ENCODE results near the gene BMPR1A. TPM values are rescaled to one million over a fixed set of nuclear protein-coding genes. Genes with fewer than 3 reads are reported as not detected.

The BMPR1A gene
- total and polyA plus RNA-seq, 2 of the 13 experiments (the other 11 are each of a cell fraction or from before 2014, with no cell fraction given), result 17.8 to 44.2 TPM

- ATAC-seq, result no peak
- no peak overlapping the region for H2AFZ ChIP-seq (ENCODE audit: low read length)
- H3K27ac ChIP-seq (ENCODE audit: extremely low read length, insufficient read depth, low read length), result no peak overlapping the region
- POLR2A ChIA-PET, result no interaction called here
- H3K4me3 ChIP-seq (replicated peaks in 1 of 3; ENCODE audit: insufficient read depth in 1 of 3, low read depth in 2 of 3, low read length in 3 of 3), result no peak overlapping the region
- 75% methylated on average over 1 of the region's 2 CpGs for WGBS (ENCODE audit: low lambda C conversion rate)
- H3K36me3 ChIP-seq (replicated peaks in 1 of 2; ENCODE audit: control insufficient read depth in 1 of 2, insufficient read depth in 2 of 2, low read length in 2 of 2), result no peaks in the 10 kb centered on the region
- CTCF ChIA-PET (ENCODE audit: low intra/inter-chr PET ratio, low total read pairs), result interaction anchor here (0.9 to 2.1 kb wide), 2 partner anchors 22 to 157 kb away, joined by 3 to 20 read pairs; partner anchors contain the start of gene SHLD2
- H3K4me1 ChIP-seq (ENCODE audit: insufficient read depth, low read length), result peaks cover 18% of the 10 kb centered on the region
- no peaks in the 10 kb centered on the region for H3K27me3 ChIP-seq (ENCODE audit: control insufficient read depth in 1 of 2, insufficient read depth in 2 of 2, low read length in 2 of 2)
- H3K9me3 ChIP-seq (ENCODE audit: low read length), result no peaks in the 10 kb centered on the region
- no peak overlapping the region for H3K9ac ChIP-seq (ENCODE audit: insufficient read depth, low read depth, low read length)
- BruUV-seq (replicated peaks), result no TSS peak
- no peak for DNase-seq (ENCODE audit: low spot score)
- no peak for FAIRE-seq
- H3K79me2 ChIP-seq (ENCODE audit: insufficient read depth, low read length), result no peaks in the 10 kb centered on the region
- in situ Hi-C loops (cut with HindIII; ENCODE audit: extremely low pct_ligation_motif_present, low pct_unique_long_range_greater_than_20kb), result no loop called here
- intact Hi-C loops (cut with micrococcal nuclease; ENCODE audit: unreplicated experiment), result loop anchor here (5.0 kb wide), 1 partner anchor 521 kb away; no protein-coding TSS in a partner anchor
- H4K20me1 ChIP-seq (ENCODE audit: insufficient read depth, low read length), result no peaks in the 10 kb centered on the region
- H3K4me2 ChIP-seq (ENCODE audit: low read depth, low read length), result no peak overlapping the region
- TF ChIP-seq GATAD1 (CRISPR knock-in tag; IDR thresholded peaks at IDR 0.05), result no peak
- no peak for TF ChIP-seq ZNF777 (CRISPR knock-in tag; IDR thresholded peaks at IDR 0.05)
- TF ChIP-seq ZBTB7B (CRISPR knock-in tag; IDR thresholded peaks at IDR 0.05), result no peak
- TF ChIP-seq ZNF136 (CRISPR knock-in tag; IDR thresholded peaks at IDR 0.05; ENCODE audit: low read depth), result no peak
- TF ChIP-seq ZNF839 (CRISPR knock-in tag; IDR thresholded peaks at IDR 0.05; ENCODE audit: borderline replicate concordance), result no peak
- TF ChIP-seq, protein P1, sequence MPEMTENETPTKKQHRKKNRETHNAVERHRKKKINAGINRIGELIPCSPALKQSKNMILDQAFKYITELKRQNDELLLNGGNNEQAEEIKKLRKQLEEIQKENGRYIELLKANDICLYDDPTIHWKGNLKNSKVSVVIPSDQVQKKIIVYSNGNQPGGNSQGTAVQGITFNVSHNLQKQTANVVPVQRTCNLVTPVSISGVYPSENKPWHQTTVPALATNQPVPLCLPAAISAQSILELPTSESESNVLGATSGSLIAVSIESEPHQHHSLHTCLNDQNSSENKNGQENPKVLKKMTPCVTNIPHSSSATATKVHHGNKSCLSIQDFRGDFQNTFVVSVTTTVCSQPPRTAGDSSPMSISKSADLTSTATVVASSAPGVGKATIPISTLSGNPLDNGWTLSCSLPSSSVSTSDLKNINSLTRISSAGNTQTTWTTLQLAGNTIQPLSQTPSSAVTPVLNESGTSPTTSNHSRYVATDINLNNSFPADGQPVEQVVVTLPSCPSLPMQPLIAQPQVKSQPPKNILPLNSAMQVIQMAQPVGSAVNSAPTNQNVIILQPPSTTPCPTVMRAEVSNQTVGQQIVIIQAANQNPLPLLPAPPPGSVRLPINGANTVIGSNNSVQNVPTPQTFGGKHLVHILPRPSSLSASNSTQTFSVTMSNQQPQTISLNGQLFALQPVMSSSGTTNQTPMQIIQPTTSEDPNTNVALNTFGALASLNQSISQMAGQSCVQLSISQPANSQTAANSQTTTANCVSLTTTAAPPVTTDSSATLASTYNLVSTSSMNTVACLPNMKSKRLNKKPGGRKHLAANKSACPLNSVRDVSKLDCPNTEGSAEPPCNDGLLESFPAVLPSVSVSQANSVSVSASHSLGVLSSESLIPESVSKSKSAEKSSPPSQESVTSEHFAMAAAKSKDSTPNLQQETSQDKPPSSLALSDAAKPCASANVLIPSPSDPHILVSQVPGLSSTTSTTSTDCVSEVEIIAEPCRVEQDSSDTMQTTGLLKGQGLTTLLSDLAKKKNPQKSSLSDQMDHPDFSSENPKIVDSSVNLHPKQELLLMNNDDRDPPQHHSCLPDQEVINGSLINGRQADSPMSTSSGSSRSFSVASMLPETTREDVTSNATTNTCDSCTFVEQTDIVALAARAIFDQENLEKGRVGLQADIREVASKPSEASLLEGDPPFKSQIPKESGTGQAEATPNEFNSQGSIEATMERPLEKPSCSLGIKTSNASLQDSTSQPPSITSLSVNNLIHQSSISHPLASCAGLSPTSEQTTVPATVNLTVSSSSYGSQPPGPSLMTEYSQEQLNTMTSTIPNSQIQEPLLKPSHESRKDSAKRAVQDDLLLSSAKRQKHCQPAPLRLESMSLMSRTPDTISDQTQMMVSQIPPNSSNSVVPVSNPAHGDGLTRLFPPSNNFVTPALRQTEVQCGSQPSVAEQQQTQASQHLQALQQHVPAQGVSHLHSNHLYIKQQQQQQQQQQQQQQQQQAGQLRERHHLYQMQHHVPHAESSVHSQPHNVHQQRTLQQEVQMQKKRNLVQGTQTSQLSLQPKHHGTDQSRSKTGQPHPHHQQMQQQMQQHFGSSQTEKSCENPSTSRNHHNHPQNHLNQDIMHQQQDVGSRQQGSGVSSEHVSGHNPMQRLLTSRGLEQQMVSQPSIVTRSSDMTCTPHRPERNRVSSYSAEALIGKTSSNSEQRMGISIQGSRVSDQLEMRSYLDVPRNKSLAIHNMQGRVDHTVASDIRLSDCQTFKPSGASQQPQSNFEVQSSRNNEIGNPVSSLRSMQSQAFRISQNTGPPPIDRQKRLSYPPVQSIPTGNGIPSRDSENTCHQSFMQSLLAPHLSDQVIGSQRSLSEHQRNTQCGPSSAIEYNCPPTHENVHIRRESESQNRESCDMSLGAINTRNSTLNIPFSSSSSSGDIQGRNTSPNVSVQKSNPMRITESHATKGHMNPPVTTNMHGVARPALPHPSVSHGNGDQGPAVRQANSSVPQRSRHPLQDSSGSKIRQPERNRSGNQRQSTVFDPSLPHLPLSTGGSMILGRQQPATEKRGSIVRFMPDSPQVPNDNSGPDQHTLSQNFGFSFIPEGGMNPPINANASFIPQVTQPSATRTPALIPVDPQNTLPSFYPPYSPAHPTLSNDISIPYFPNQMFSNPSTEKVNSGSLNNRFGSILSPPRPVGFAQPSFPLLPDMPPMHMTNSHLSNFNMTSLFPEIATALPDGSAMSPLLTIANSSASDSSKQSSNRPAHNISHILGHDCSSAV (CRISPR knock-in tag; IDR thresholded peaks at IDR 0.05; ENCODE audit: borderline replicate concordance), result no peak
- TF ChIP-seq ZNF713 (CRISPR knock-in tag; IDR thresholded peaks at IDR 0.05), result no peak
- no peak for TF ChIP-seq CEBPZ (IDR thresholded peaks at IDR 0.05; ENCODE audit: low read length)
- TF ChIP-seq ZNF709 (CRISPR knock-in tag; IDR thresholded peaks at IDR 0.05), result no peak
- TF ChIP-seq ZNF207 (IDR thresholded peaks at IDR 0.05; ENCODE audit: borderline replicate concordance), result no peak
- no peak for TF ChIP-seq ZNF274 (CRISPR knock-in tag; IDR thresholded peaks at IDR 0.05)
- TF ChIP-seq JUN (CRISPR knock-in tag; IDR thresholded peaks at IDR 0.05), result no peak
Measured at GRCh38 chr10:86938260-86938659, 181.8 kb downstream of the BMPR1A start.

All from HepG2 (cell line).